ENCODE results near the gene ZMYM2.
"Not testable (repeated sequence)": the region's sequence is repeated elsewhere in the genome, so short reads cannot be mapped to it uniquely, and the experiment has no call there.

ZMYM2 gene

GRCh38 chr13:19958155-19959111 lies at the start of gene ZMYM2:
TSS of gene ZMYM2 (plus strand) at chr13:19958727. CDS start at chr13:19993073, 34,346 bp downstream.
- DNase-seq = peak; percentile 95 to 98 (median 97)

- DNase-seq = no peak
Observed at GRCh38 chr13:19910336-19911072, 48.0 kb upstream of the ZMYM2 start.

GRCh38 chr13:19927117-19927748 lies 31.3 kb upstream of the ZMYM2 start:
- no peak for DNase-seq

DNA sequence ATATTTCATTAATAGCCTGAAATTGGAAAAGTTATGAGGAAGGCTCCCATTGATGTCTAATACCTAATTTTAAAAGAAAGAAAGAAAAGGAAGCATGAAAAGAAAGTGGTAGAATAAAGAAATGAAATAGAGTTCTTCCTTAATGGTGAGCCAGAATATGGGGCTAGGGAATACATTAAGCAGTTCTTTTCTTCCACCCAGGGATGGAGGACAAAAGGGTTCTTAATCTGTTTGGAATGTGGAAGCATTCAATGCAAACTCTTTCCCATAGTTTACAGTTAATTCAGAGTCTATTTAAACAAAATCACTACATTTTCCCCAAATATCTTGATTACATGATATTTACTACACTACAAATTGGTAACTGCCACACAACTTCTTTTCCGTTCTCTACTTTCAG lies 18.4 kb upstream of the ZMYM2 start:
- DNase-seq = no peak

DNA sequence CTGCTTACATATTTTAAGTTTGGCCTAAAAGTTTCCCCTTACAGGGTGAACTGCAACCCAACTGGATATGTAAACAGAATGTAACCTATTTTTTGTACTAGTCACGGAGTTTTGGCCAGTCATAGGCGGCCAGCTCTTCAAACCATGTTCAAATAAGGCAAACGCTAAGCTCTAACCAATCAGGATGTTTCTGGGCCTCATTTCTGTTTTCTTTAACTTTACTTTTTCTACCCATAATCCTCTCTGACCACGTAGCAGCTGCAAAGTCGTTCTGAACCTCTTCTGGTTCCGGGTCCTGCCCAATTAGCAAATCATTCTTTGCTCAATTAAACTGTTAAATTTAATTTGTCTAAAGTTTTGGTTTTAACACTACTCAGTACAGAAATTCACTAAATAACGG lies 8.2 kb upstream of the ZMYM2 start:
- no peak for DNase-seq

- DNase-seq = no peak
Observed at GRCh38 chr13:19952850-19953249, 5.7 kb upstream of the ZMYM2 start.

DNA sequence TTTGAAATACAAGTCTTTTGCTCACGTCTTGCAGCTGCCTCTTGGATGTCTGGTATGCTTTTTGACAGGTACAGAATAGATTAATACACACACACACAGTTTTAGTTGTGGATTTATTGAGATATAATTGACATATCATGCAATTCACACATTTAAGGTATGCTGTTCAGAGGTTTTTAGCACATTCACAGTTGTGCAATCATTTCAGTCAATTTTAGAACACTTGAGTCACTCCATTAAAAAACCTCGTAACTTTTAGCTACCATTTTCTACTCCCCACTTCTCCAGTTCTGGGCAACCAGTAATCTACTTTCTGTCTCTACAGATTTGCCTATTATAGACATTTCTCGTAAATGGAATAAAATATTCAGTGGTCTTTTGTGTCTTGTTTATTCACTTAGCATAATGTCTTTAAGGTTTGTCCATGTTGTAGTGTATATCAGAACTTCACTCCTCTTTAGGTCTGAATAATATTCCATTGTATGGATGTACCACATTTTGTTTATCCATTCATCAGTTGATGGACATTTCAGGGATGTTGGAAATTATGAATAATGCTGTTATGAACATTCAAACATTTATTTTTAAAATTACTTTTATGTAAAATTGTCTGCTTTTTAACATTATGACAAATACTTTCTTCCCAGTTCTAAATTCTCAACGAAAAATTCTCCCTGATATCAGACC lies 2.5 kb upstream of the ZMYM2 start:
- DNase-seq = no peak

DNA sequence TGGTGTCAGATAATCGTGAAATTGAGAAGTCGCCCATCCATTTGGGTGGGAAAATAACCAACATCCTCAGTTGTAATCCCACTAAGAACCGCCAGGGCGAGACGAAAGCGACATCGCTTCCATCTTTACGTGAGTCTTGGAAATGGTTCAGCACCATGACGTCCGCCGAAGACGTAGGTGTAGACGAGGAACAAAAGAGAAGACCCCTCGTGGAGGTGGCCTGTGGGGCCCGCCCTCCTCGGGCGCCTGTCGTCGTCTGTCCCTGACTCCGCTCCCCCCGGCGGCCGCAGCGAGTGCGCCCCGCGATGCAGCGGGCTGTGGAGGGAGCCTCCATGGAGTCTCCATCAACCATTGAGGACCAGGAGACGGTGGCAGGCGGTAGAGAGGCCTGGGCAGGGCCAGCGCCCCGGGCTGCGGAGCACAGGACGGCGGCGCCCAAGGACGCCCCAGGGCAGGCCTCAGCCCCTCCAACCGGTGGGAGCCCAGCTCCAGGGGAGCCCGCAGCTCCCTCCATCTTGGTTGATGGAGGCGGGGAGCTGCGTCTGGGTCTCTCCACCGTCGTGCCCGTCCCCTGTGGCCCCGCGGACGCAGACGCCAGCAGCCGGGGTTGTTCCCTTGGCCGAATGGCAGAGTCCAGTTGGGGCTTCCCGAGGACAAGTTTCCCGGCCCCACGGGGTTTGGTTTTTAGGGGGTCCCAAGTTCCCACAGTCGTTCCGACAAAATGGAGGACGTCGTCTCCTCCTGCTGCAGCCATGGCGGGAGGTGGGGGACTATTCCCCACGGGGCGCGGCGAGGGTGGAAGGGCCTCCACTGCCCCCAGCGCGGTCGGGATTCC lies 990 bp upstream of the ZMYM2 start:
- DNase-seq = peak; percentile 45 to 61 (median 58)

DNA sequence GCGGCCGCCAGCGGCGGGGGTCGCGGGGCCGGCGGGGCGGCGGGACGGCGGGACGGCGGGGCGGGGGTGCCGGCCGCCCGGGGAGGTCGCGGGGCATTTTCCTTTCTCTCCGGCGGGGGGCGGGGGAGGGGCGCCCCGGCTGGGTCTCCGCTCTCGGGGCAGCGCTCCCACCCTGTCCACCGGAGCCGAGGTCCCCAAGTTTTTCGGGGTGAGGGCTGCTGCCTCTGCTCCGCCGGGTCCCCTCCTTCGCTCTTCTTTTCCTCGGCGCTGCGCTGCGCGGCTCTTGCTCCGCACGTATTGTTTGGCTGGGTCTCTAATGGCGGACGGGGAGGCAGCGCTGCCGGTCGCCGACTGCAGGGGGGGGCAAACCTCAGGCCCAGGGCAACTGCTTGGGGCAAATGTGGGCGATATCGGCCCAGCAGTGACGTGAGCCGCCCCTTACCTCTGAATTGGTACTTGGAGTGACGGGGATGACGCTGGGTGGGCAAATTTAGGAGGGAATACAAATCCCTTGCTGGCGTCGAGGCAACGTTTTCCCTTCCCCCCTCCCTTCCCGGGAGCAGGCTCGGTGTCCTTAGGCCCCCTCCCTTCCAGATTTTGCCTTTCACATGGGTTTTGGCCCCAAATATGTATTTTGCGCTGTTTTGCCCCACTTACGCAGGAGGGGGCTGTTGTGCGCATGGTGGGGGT lies 759 bp downstream of the ZMYM2 start:
- DNase-seq = peak; percentile 31 to 50 (median 41)

- peak; percentile 51 to 75 (median 62) for DNase-seq
Observed at GRCh38 chr13:19959831-19960652, 1.5 kb downstream of the ZMYM2 start.

DNA sequence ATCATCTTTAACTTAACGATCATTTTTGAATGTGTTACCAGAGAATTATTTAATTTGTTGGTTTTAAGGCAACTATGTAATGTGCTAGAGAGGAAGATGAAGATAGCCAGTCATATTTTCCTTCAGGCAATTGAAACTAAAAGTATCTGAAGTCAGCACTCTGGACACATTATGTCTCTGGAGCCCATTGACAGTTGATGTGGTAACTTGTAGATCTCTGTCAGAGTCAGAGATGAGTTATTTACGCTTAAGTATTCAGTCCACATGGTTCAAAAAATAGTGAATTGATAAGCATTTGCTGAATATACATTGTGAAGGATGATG lies 2.1 kb downstream of the ZMYM2 start:
- no peak for DNase-seq

DNA sequence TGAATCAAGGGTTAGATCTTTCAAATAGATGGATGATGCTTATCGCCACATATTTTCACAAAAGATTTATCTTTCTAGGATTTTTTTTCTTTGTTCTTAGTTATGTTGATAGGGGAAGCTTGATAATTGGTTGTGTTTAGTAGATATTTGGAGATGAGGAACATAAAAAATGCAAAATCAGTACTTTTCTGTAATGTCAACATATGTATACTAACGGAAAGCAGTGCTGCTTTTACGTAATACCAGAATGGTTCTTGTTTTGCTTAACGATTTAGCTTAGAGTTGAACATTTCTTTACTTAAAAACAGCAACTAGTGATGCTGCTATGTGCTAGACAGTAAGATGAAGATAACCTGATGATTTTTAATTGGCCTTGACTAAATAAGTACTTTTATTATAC lies 3.0 kb downstream of the ZMYM2 start:
- no peak for DNase-seq

DNA sequence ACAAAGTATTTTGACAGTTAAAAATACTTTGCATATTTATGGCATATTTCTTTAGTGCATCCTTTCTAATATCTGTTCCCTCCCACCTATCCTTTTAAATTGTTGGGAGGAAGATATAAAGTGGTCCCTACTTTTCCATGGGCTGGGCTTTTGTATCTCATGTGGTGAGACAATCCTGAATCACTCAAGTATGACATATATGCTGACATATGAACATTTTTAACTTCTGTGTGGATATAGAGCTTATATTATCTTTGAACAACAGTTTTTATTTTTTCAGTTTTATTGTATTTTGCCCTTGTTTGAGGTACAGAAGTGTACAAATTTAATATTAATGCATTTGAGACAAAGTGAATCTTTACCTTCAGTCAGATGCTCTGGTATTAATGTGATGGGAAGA lies 3.4 kb downstream of the ZMYM2 start:
- DNase-seq = no peak

DNA sequence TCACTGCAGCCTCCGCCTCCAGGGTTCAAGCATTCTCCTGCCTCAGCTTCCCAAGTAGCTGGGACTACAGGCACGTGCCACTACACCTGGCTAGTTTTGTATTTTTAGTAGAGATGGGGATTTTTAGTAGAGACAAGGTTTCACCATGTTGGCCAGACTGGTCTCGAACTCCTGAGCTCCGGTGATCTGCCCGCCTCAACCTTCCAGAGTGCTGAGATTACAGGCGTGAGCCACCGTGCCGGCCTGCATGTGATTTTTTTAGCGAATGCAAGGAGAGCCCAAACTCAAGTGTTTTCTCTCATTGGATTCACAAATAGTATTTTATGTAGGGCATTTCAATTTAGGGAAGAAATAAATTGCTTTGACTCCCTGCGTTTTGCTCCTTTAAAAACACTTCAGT lies 4.4 kb downstream of the ZMYM2 start:
- DNase-seq = no peak

DNA sequence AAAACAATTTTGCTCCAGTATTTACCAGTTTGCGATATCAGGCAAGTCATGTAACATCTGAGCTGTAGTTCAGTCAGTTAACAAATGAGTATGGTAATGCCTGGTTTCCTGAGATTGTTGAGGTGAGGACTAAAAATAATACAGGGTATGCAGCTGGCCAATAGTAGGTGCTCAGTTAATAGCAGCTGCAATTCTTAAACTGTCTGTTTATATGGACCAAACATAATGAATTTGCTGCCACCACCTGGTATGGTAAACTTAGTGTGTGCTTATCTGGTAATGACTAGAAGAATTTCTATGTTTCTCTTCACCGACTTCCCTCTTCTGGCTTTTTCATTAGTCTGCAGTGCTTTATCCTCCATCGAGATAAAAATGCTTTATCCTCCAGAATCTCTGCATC lies 9.1 kb downstream of the ZMYM2 start:
- no peak for DNase-seq

DNA sequence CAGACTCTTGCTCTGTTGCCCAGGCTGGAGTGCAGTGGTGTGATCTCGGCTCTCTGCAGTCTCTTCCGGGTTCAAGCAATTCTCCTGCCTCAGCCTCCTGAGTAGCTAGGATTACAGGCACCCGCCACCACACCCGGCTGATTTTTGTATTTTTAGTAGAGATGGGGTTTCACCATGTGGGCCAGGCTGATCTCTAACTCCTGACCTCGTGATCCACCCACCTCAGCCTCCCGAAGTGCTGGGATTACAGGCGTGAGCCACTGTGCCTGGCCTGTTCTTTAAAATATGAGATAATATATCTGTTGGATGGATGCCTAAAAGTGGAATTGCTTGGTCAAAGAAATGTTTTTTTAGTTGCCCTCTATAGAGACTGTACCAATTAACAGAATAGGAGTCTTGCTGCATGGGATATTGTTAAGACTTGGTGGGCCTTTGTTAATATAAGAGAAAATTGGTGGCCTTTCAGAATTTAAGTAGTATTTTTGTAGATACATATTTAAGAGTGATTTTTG lies 16.0 kb downstream of the ZMYM2 start:
- DNase-seq = not testable (repeated sequence)

DNA sequence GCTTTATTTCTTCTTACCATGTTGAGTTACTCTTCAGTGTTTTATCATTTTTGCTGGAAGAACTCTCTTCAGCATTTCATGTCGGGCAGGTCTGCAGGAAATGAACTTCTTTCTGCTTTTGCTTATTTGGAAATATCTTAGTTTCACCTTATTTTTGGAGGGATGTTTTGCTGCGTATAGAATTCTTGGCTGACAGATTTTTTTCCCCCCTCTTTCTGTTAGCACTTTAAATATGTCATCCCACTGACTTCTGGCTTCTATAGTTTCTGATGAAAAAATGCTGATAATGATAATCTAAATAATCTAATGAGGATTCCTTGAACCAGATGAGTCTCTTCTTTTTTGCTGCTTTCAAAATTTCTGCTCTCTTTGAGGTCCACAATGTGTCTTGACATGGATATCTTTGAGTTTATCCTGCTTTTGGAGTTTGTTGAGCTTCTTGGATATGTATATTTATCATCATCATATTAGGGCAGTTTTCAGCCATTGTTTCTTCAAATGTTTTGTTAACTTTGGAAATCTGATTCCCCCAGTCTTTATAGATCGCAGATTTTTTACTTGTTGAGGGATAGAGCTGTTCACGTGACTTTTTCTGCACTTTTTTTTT lies 20.4 kb downstream of the ZMYM2 start:
- DNase-seq = no peak

GRCh38 chr13:19981685-19982238 lies 23.2 kb downstream of the ZMYM2 start:
- DNase-seq = no peak

GRCh38 chr13:19982447-19983043 lies 24.0 kb downstream of the ZMYM2 start:
- DNase-seq = no peak
